Upper lobe of left lung (tissue), 4 donors: ENCODE data around the gene CHST11.

Source experiments
- POLR2A ChIP-seq, 4 donors: fragments of 450-650 bp; IDR thresholded peaks; one replicate each; pipeline ENCODE4 v1.5.1; 2016 to 2017; ENCODE audit warnings: antibody characterized with exemption in 4 of 4, mild to moderate bottlenecking in 2 of 4
- POLR2AphosphoS5 ChIP-seq, 2 donors: sonication (generic); formaldehyde crosslinking; IDR thresholded peaks; one replicate each; pipeline ENCODE4 v1.5.1; 2017; ENCODE audit warnings: antibody characterized with exemption in 2 of 2
- TF ChIP-seq, protein P1 (sequence below), 6 experiments: fragments of 450-650 bp in 4 of 6; fragments of 200-600 bp in 2 of 6; sonication (generic) in 2 of 6; IDR thresholded peaks; one replicate each; pipeline ENCODE4 v1.5.1; 2016 to 2019; ENCODE audit warnings: antibody characterized with exemption in 6 of 6

DNA sequence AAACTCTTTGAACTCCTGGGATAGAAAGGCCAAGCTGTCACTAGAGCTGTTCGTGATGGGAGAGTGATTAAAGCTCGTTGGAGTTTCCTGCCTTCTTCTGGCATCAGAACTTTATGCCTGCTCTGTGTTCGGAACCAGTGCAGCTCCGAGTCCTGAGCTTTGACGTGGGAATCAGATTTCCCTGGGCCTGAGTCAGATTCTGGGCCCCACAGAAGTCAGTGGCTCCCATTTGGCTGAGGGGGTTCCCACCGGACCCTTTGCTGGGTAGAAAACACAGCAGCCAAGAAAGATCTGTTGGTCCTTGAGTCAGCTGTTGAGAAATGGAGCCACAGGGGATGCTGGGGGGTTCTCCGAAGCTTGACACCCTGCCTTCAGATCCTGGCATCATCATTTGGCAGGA is 238.0 kb downstream of the CHST11 start:
- TF ChIP-seq, protein P1, sequence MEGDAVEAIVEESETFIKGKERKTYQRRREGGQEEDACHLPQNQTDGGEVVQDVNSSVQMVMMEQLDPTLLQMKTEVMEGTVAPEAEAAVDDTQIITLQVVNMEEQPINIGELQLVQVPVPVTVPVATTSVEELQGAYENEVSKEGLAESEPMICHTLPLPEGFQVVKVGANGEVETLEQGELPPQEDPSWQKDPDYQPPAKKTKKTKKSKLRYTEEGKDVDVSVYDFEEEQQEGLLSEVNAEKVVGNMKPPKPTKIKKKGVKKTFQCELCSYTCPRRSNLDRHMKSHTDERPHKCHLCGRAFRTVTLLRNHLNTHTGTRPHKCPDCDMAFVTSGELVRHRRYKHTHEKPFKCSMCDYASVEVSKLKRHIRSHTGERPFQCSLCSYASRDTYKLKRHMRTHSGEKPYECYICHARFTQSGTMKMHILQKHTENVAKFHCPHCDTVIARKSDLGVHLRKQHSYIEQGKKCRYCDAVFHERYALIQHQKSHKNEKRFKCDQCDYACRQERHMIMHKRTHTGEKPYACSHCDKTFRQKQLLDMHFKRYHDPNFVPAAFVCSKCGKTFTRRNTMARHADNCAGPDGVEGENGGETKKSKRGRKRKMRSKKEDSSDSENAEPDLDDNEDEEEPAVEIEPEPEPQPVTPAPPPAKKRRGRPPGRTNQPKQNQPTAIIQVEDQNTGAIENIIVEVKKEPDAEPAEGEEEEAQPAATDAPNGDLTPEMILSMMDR (IDR thresholded peaks at IDR 0.05) = no peak
- no peak for TF ChIP-seq POLR2A (IDR thresholded peaks at IDR 0.05)
- no peak for TF ChIP-seq POLR2AphosphoS5 (IDR thresholded peaks at IDR 0.05)
